Measurements from ENCODE around the gene KIF13A. TPM values are rescaled to one million over a fixed set of nuclear protein-coding genes. Genes with fewer than 3 reads are reported as not detected.

Gene KIF13A
- total and polyA plus RNA-seq, 2 donors (not counting 3 experiments of a cell fraction or from before 2014, with no cell fraction given) = 24.9 to 65.8 TPM

GRCh38 chr6:17871836-17872235 is 115.6 kb downstream of the KIF13A start:
- peaks cover 35% of the 10 kb centered on the region for H3K4me1 ChIP-seq (ENCODE audit: control insufficient read depth, extremely low read depth, insufficient read depth, low read length)
- H3K36me3 ChIP-seq (ENCODE audit: control insufficient read depth in 2 of 2, extremely low read depth in 1 of 2, insufficient read depth in 2 of 2, low read length in 2 of 2) = no peaks in the 10 kb centered on the region
- TF ChIP-seq CTCF (IDR thresholded peaks at IDR 0.05; ENCODE audit: extremely low read depth in 1 of 2, insufficient read depth in 1 of 2, low read depth in 1 of 2, low read length in 2 of 2) (no peak), POLR2AphosphoS5 (IDR thresholded peaks at IDR 0.05; ENCODE audit: insufficient read depth, low read depth, low read length) (no peak), JUN (IDR thresholded peaks at IDR 0.05; ENCODE audit: borderline replicate concordance, insufficient read depth, insufficient read length, low read depth) (no peak), GATA2 (IDR thresholded peaks at IDR 0.05; ENCODE audit: insufficient read depth, insufficient read length, low read depth, low read length) (no peak), EZH2 (IDR thresholded peaks at IDR 0.05; ENCODE audit: borderline replicate concordance, low read depth, low read length, severe bottlenecking) (no peak), FOS (IDR thresholded peaks at IDR 0.05; ENCODE audit: borderline replicate concordance, insufficient read depth, low read length) (no peak), POLR2A (IDR thresholded peaks at IDR 0.05; ENCODE audit: low read depth, low read length) (no peak), MAX (IDR thresholded peaks at IDR 0.05; ENCODE audit: insufficient read depth, insufficient read length) (no peak), MYC (IDR thresholded peaks at IDR 0.05; ENCODE audit: low read depth, low read length) (no peak)
- intact Hi-C loops (cut with micrococcal nuclease) (no loop called here), dilution Hi-C loops (cut with MboI; ENCODE audit: extremely low pct_ligation_motif_present, low sequenced_read_pairs) (no loop called here)
- no peaks in the 10 kb centered on the region for H3K9me3 ChIP-seq (replicated peaks; ENCODE audit: control insufficient read depth, insufficient read depth, low read length)
- BruUV-seq (replicated peaks) = no TSS peak
- no peak overlapping the region for H2AFZ ChIP-seq (ENCODE audit: low read depth, low read length)
- H3K27ac ChIP-seq (ENCODE audit: insufficient read depth, low read depth, low read length) = no peak overlapping the region
- H3K79me2 ChIP-seq (ENCODE audit: control insufficient read depth, insufficient read depth, low read length) = no peaks in the 10 kb centered on the region
- DNase-seq (ENCODE audit: low read depth, low spot score) (no peak), FAIRE-seq (no peak)
- no peaks in the 10 kb centered on the region for H4K20me1 ChIP-seq (replicated peaks; ENCODE audit: control insufficient read depth, extremely low read depth, insufficient read depth, low read length)
- no peak overlapping the region for H3K4me3 ChIP-seq (replicated peaks in 1 of 3; ENCODE audit: insufficient read depth in 1 of 3, low read depth in 1 of 3, low read length in 3 of 3)
- H3K27me3 ChIP-seq (ENCODE audit: control insufficient read depth in 2 of 2, insufficient read depth in 2 of 2, low read length in 2 of 2) = no peaks in the 10 kb centered on the region
- ChIA-PET CTCF (interaction anchor here (1.7 kb wide), 1 partner anchor 24 kb away, joined by 5 read pairs; no protein-coding TSS in a partner anchor), POLR2A (no interaction called here)
- H3K4me2 ChIP-seq (ENCODE audit: insufficient read depth, low read length) = no peak overlapping the region
- H3K9ac ChIP-seq (replicated peaks; ENCODE audit: extremely low read depth, insufficient read depth, low read length) = no peak overlapping the region
- no peaks in the 10 kb centered on the region for H3K9me1 ChIP-seq (replicated peaks; ENCODE audit: control insufficient read depth, extremely low read depth, insufficient read depth, low read length)

Data from endothelial cell of umbilical vein (primary cell).